Peyer's patch (tissue), 4 donors: ENCODE results near the gene MEI4.
"Not testable (repeated sequence)": the region's sequence is repeated elsewhere in the genome, so short reads cannot be mapped to it uniquely, and the experiment has no call there.

ENCODE experiments used
- CTCF ChIP-seq, 6 experiments: fragments of 450-650 bp in 4 of 6; fragments of 200-600 bp in 2 of 6; sonication (generic) in 1 of 6; IDR thresholded peaks; one replicate each; pipeline ENCODE4 v1.5.1; 2017 to 2019; ENCODE audit warnings: antibody characterized with exemption in 6 of 6, mild to moderate bottlenecking in 3 of 6, moderate library complexity in 1 of 6
- POLR2A ChIP-seq, 2 donors: fragments of 450-650 bp; IDR thresholded peaks; one replicate each; pipeline ENCODE4 v1.5.1; 2017; ENCODE audit warnings: antibody characterized with exemption in 2 of 2, mild to moderate bottlenecking in 2 of 2, moderate library complexity in 2 of 2

- not testable (repeated sequence) for TF ChIP-seq CTCF, POLR2A (IDR thresholded peaks at IDR 0.05)
Measured at GRCh38 chr6:77700095-77700494, 47.3 kb downstream of the MEI4 start.
